GM18526 (cell line): ENCODE data around the gene CCDC149.

Experiments used
- POLR2A ChIP-seq: IDR thresholded peaks from 3 replicates; pipeline ENCODE4 v1.6.1; 2011; ENCODE audit not compliant: insufficient read length; ENCODE audit errors: extremely low read depth

CCDC149 gene

GRCh38 chr4:24867766-24868296 lies 45.0 kb downstream of the CCDC149 start:
- TF ChIP-seq POLR2A, result no peak

GRCh38 chr4:24867251-24867650 lies 45.6 kb downstream of the CCDC149 start:
- no peak for TF ChIP-seq POLR2A

- no peak for TF ChIP-seq POLR2A
Observed at GRCh38 chr4:24865401-24865800, 47.4 kb downstream of the CCDC149 start.

- no peak for TF ChIP-seq POLR2A
Observed at GRCh38 chr4:24863799-24864198, 49.0 kb downstream of the CCDC149 start.

- no peak for TF ChIP-seq POLR2A
Observed at GRCh38 chr4:24862073-24862751, 50.6 kb downstream of the CCDC149 start.

GRCh38 chr4:24858550-24858949 lies 54.3 kb downstream of the CCDC149 start:
- no peak for TF ChIP-seq POLR2A

- no peak for TF ChIP-seq POLR2A
Observed at GRCh38 chr4:24858026-24858425, 54.8 kb downstream of the CCDC149 start.

- no peak for TF ChIP-seq POLR2A
Observed at GRCh38 chr4:24856586-24856985, 56.3 kb downstream of the CCDC149 start.

GRCh38 chr4:24855741-24856140 lies 57.1 kb downstream of the CCDC149 start:
- TF ChIP-seq POLR2A, result no peak

GRCh38 chr4:24853142-24853541 lies 59.7 kb downstream of the CCDC149 start:
- TF ChIP-seq POLR2A, result no peak

GRCh38 chr4:24850674-24851073 lies 62.2 kb downstream of the CCDC149 start:
- TF ChIP-seq POLR2A, result no peak

GRCh38 chr4:24849756-24850155 lies 63.1 kb downstream of the CCDC149 start:
- TF ChIP-seq POLR2A, result no peak

- TF ChIP-seq POLR2A, result no peak
Observed at GRCh38 chr4:24849351-24849750, 63.5 kb downstream of the CCDC149 start.

GRCh38 chr4:24846716-24847115 lies 66.1 kb downstream of the CCDC149 start:
- TF ChIP-seq POLR2A, result no peak

- no peak for TF ChIP-seq POLR2A
Observed at GRCh38 chr4:24845902-24846301, 66.9 kb downstream of the CCDC149 start.

- no peak for TF ChIP-seq POLR2A
Observed at GRCh38 chr4:24845132-24845531, 67.7 kb downstream of the CCDC149 start.

- no peak for TF ChIP-seq POLR2A
Observed at GRCh38 chr4:24843096-24843495, 69.7 kb downstream of the CCDC149 start.

GRCh38 chr4:24842356-24842755 lies 70.5 kb downstream of the CCDC149 start:
- no peak for TF ChIP-seq POLR2A
